ENCODE measurements around the gene ADAMTS17.

The ADAMTS17 gene

GRCh38 chr15:100194996-100195395 lies 146.8 kb downstream of the ADAMTS17 start:
- no peak overlapping the region for H2BK12ac ChIP-seq (ENCODE audit: low read length)
- H2AK5ac ChIP-seq (ENCODE audit: low read length) = no peak overlapping the region
- no peak overlapping the region for H3K27ac ChIP-seq (ENCODE audit: low read depth, low read length)
- H3K4me2 ChIP-seq (ENCODE audit: low read length) = no peak overlapping the region
- H3K79me1 ChIP-seq (ENCODE audit: low read length) = no peaks in the 10 kb centered on the region
- no peak overlapping the region for H2BK120ac ChIP-seq (ENCODE audit: insufficient read depth, low read length, poor library complexity)
- H3K18ac ChIP-seq (ENCODE audit: low read length) = no peak overlapping the region
- peaks cover 6% of the 10 kb centered on the region for H3K9me3 ChIP-seq (ENCODE audit: insufficient read depth, low read depth, low read length)
- no peak overlapping the region for H3K4me3 ChIP-seq (ENCODE audit: low read depth, low read length)
- H3K36me3 ChIP-seq (ENCODE audit: control insufficient read depth in 1 of 2, insufficient read depth in 2 of 2, low read length in 2 of 2) = no peaks in the 10 kb centered on the region
- H3K4me1 ChIP-seq (ENCODE audit: control insufficient read depth in 1 of 2, insufficient read depth in 2 of 2, low read length in 2 of 2) = peaks cover 11 to 20% of the 10 kb centered on the region in 2 experiments
- no peak overlapping the region for H4K91ac ChIP-seq (ENCODE audit: low read depth, low read length)
- H4K12ac ChIP-seq (ENCODE audit: low read depth, low read length) = no peak overlapping the region
- no peak overlapping the region for H3K4ac ChIP-seq (ENCODE audit: low read depth, low read length)
- H3K14ac ChIP-seq (ENCODE audit: low read length) = no peak overlapping the region
- no peaks in the 10 kb centered on the region for H3K79me2 ChIP-seq (ENCODE audit: control insufficient read depth, insufficient read depth, low read length, poor library complexity)
- no CpG with 5 or more reads among the region's 10 CpGs for WGBS (ENCODE audit: extremely low coverage, insufficient coverage, insufficient read length)
- no peaks in the 10 kb centered on the region for H3K27me3 ChIP-seq (ENCODE audit: insufficient read depth, low read length)
- H4K8ac ChIP-seq (ENCODE audit: low read depth, low read length) = no peak overlapping the region
- H3K9ac ChIP-seq (ENCODE audit: low read length) = no peak overlapping the region
- no peak overlapping the region for H2AFZ ChIP-seq (ENCODE audit: insufficient read depth, low read length, poor library complexity)
- no peak overlapping the region for H2BK5ac ChIP-seq (ENCODE audit: low read depth, low read length, poor library complexity)
- DNase-seq = no peak
- H3K23ac ChIP-seq (ENCODE audit: low read length) = no peak overlapping the region

DNA sequence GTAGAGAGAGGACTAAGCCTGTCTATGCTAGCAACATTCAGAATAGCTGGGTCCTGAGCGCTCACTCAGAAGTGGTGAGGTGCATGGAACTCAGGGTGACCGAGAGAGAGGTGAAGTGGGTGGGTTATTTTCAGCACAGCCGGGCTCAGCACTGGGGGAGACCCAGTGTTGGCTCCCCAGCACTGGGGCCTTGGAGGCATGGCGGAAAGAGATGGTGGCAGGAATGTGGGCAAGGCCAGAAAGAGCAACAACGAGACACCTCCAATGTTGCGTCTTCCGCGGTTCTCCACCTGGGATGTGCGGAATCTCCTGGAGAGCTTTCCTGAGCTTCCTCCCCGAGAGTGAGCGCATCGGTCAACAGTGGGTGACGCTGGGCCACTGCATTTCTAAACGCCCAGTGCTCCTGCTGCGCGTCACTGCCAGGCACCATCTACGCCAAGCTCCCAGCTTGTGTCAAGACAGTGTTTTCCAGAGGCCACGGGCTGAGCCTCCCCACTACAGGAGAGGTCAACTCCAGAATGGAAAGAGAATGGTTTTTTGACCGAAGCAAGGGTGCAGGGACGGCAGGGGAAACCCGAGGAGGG lies 148.4 kb downstream of the ADAMTS17 start:
- Histone ChIP-seq H2BK120ac (ENCODE audit: insufficient read depth, low read length, poor library complexity) (no peak overlapping the region), H3K4me1 (ENCODE audit: control insufficient read depth in 1 of 2, insufficient read depth in 2 of 2, low read length in 2 of 2) (peaks cover 6 to 13% of the 10 kb centered on the region in 2 experiments), H2BK5ac (ENCODE audit: low read depth, low read length, poor library complexity) (no peak overlapping the region), H3K14ac (ENCODE audit: low read length) (no peak overlapping the region), H4K8ac (ENCODE audit: low read depth, low read length) (no peak overlapping the region), H3K27ac (ENCODE audit: low read depth, low read length) (no peak overlapping the region), H3K9ac (ENCODE audit: low read length) (no peak overlapping the region), H3K36me3 (ENCODE audit: control insufficient read depth in 1 of 2, insufficient read depth in 2 of 2, low read length in 2 of 2) (no peaks in the 10 kb centered on the region), H4K91ac (ENCODE audit: low read depth, low read length) (no peak overlapping the region), H2AK5ac (ENCODE audit: low read length) (no peak overlapping the region), H3K4me2 (ENCODE audit: low read length) (no peak overlapping the region), H3K18ac (ENCODE audit: low read length) (no peak overlapping the region), H3K27me3 (ENCODE audit: insufficient read depth, low read length) (no peaks in the 10 kb centered on the region), H3K4me3 (ENCODE audit: low read depth, low read length) (no peak overlapping the region), H3K79me1 (ENCODE audit: low read length) (no peaks in the 10 kb centered on the region), H3K23ac (ENCODE audit: low read length) (no peak overlapping the region), H3K9me3 (ENCODE audit: insufficient read depth, low read depth, low read length) (peaks cover 4% of the 10 kb centered on the region), H3K4ac (ENCODE audit: low read depth, low read length) (no peak overlapping the region), H2BK12ac (ENCODE audit: low read length) (no peak overlapping the region), H4K12ac (ENCODE audit: low read depth, low read length) (no peak overlapping the region), H2AFZ (ENCODE audit: insufficient read depth, low read length, poor library complexity) (no peak overlapping the region), H3K79me2 (ENCODE audit: control insufficient read depth, insufficient read depth, low read length, poor library complexity) (no peaks in the 10 kb centered on the region)
- WGBS (ENCODE audit: extremely low coverage, insufficient coverage, insufficient read length) = no CpG with 5 or more reads among the region's 21 CpGs
- DNase-seq = no peak

DNA sequence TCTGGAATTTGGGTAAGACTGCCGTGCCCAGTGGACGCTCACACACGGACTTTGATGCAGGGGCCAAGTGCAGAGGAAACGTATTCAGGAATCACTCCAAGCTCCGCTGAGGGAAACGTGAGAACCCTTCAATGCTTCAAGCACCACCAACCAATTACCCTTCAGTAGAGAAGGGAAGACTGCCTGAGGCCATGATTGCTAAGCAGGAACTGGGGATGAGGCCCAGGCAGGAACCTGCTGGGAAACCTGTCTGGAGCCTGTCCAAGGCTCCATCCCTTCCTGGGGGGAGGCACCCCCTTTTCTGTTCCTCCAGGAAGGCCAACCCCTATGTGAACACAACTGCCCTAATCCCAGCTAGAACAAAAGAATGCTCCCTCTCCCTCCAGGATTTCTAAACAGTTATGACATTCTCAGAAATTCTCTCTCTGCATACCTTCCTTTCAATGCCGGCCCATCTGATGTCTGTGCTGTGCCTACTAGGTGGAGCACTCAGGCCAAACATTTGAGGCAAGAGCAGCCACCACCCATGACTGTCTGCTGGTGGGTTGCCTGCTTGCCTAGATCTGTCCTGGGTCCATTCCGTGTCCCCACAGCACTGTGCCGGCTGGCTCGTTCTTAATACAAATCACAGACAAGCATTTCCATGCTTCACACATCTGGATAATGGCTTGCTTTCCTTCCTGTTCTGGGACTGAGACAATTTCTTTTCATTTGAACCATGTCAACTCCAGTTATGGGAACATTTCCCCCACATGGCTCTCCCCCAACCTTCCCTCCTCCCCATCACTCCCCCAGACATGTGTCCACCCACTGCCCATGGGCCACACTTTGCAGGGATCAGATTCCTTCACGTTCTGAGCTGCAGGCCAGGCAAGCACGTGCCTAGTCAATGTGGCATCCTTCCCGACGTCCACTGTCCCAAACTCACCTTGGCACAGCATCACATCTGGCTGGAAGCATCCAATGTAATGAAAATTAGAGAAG lies 149.4 kb downstream of the ADAMTS17 start:
- H3K36me3 ChIP-seq (ENCODE audit: control insufficient read depth in 1 of 2, insufficient read depth in 2 of 2, low read length in 2 of 2) = no peaks in the 10 kb centered on the region
- no peak overlapping the region for H3K9ac ChIP-seq (ENCODE audit: low read length)
- no peaks in the 10 kb centered on the region for H3K79me1 ChIP-seq (ENCODE audit: low read length)
- H2BK5ac ChIP-seq (ENCODE audit: low read depth, low read length, poor library complexity) = no peak overlapping the region
- no peaks in the 10 kb centered on the region for H3K79me2 ChIP-seq (ENCODE audit: control insufficient read depth, insufficient read depth, low read length, poor library complexity)
- H3K4me1 ChIP-seq (ENCODE audit: control insufficient read depth in 1 of 2, insufficient read depth in 2 of 2, low read length in 2 of 2) = peaks cover 6 to 13% of the 10 kb centered on the region in 2 experiments
- no peak overlapping the region for H2AK5ac ChIP-seq (ENCODE audit: low read length)
- DNase-seq = peak; percentile 55 to 68
- H3K23ac ChIP-seq (ENCODE audit: low read length) = no peak overlapping the region
- no peak overlapping the region for H2BK12ac ChIP-seq (ENCODE audit: low read length)
- no CpG with 5 or more reads among the region's 14 CpGs for WGBS (ENCODE audit: extremely low coverage, insufficient coverage, insufficient read length)
- no peak overlapping the region for H3K4ac ChIP-seq (ENCODE audit: low read depth, low read length)
- H3K14ac ChIP-seq (ENCODE audit: low read length) = no peak overlapping the region
- H4K12ac ChIP-seq (ENCODE audit: low read depth, low read length) = no peak overlapping the region
- no peak overlapping the region for H4K8ac ChIP-seq (ENCODE audit: low read depth, low read length)
- no peak overlapping the region for H3K4me3 ChIP-seq (ENCODE audit: low read depth, low read length)
- H3K18ac ChIP-seq (ENCODE audit: low read length) = no peak overlapping the region
- H2AFZ ChIP-seq (ENCODE audit: insufficient read depth, low read length, poor library complexity) = no peak overlapping the region
- H4K91ac ChIP-seq (ENCODE audit: low read depth, low read length) = no peak overlapping the region
- peaks cover 4% of the 10 kb centered on the region for H3K9me3 ChIP-seq (ENCODE audit: insufficient read depth, low read depth, low read length)
- H3K27me3 ChIP-seq (ENCODE audit: insufficient read depth, low read length) = no peaks in the 10 kb centered on the region
- no peak overlapping the region for H3K4me2 ChIP-seq (ENCODE audit: low read length)
- no peak overlapping the region for H2BK120ac ChIP-seq (ENCODE audit: insufficient read depth, low read length, poor library complexity)
- no peak overlapping the region for H3K27ac ChIP-seq (ENCODE audit: low read depth, low read length)

DNA sequence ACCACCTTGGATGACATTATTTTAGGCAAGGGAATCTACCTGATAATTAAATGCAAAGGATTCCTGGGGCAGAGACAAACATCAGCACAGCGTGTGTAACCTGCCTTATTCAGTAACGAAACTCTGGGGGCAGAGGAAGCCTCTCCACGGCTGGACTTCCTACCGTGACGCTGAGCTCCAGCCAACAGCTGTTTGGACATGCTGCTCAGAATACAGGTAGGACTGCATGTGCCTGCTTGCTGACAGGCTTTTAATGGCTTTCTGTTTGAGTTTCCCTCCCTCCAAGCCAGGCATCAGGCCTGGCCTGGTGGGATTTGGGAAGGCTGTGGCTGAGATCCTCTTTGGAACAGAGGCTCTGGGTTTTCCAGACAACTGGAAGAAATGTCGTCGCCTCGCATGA lies 150.6 kb downstream of the ADAMTS17 start:
- H3K9ac ChIP-seq (ENCODE audit: low read length) = no peak overlapping the region
- H3K9me3 ChIP-seq (ENCODE audit: insufficient read depth, low read depth, low read length) = peaks cover 4% of the 10 kb centered on the region
- no peak overlapping the region for H3K23ac ChIP-seq (ENCODE audit: low read length)
- H2AK5ac ChIP-seq (ENCODE audit: low read length) = no peak overlapping the region
- H3K18ac ChIP-seq (ENCODE audit: low read length) = no peak overlapping the region
- H3K4ac ChIP-seq (ENCODE audit: low read depth, low read length) = no peak overlapping the region
- no peak overlapping the region for H2BK5ac ChIP-seq (ENCODE audit: low read depth, low read length, poor library complexity)
- no peak overlapping the region for H2BK120ac ChIP-seq (ENCODE audit: insufficient read depth, low read length, poor library complexity)
- H3K14ac ChIP-seq (ENCODE audit: low read length) = no peak overlapping the region
- WGBS (ENCODE audit: extremely low coverage, insufficient coverage, insufficient read length) = no CpG with 5 or more reads among the region's 8 CpGs
- no peak overlapping the region for H2BK12ac ChIP-seq (ENCODE audit: low read length)
- no peaks in the 10 kb centered on the region for H3K79me1 ChIP-seq (ENCODE audit: low read length)
- no peak overlapping the region for H4K12ac ChIP-seq (ENCODE audit: low read depth, low read length)
- DNase-seq = no peak
- no peaks in the 10 kb centered on the region for H3K36me3 ChIP-seq (ENCODE audit: control insufficient read depth in 1 of 2, insufficient read depth in 2 of 2, low read length in 2 of 2)
- no peak overlapping the region for H3K4me3 ChIP-seq (ENCODE audit: low read depth, low read length)
- no peak overlapping the region for H3K27ac ChIP-seq (ENCODE audit: low read depth, low read length)
- H3K4me1 ChIP-seq (ENCODE audit: control insufficient read depth in 1 of 2, insufficient read depth in 2 of 2, low read length in 2 of 2) = peaks cover 6 to 13% of the 10 kb centered on the region in 2 experiments
- no peaks in the 10 kb centered on the region for H3K79me2 ChIP-seq (ENCODE audit: control insufficient read depth, insufficient read depth, low read length, poor library complexity)
- no peak overlapping the region for H4K8ac ChIP-seq (ENCODE audit: low read depth, low read length)
- H4K91ac ChIP-seq (ENCODE audit: low read depth, low read length) = no peak overlapping the region
- no peak overlapping the region for H2AFZ ChIP-seq (ENCODE audit: insufficient read depth, low read length, poor library complexity)
- no peak overlapping the region for H3K4me2 ChIP-seq (ENCODE audit: low read length)
- H3K27me3 ChIP-seq (ENCODE audit: insufficient read depth, low read length) = no peaks in the 10 kb centered on the region
